GM12874 (cell line): ENCODE results near the gene RGL1.

ENCODE experiments used
- CTCF ChIP-seq: IDR thresholded peaks from 2 replicates; pipeline ENCODE4 v1.5.1; 2011; ENCODE audit warnings: low read depth, mild to moderate bottlenecking, control low read depth, low read length, moderate library complexity; ENCODE audit not compliant: insufficient read depth

RGL1 gene

DNA sequence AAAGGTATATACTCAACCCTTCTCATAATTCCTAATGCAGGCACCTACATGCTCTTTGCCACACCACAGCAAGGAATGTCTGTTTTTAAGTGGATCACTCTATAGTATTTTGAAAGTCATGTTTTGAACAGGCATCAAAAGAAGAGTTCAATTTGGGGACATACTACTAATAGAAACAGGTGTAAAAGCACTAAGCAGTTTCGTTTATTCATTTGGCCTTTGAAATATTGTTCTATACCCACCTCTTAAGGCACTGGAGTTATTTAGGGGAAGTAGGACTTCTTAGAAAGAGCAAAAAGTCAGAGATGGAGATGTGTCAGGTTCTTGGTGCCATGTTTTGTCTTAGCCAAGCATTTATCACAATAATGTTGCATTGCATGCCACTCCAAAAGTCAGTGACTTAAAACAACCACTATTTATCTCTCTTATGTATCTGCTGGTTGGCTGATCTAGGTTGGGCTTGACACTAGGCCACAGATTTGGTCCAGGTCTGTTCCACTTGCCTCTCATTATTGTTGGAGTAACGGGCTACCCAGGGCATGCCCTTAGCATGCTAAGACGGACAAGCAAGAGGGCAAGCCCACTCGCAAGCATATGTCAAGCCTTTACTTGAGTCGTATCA lies 107.5 kb downstream of the RGL1 start:
- TF ChIP-seq CTCF: no peak

GRCh38 chr1:183913567-183913993 lies 108.7 kb downstream of the RGL1 start:
- TF ChIP-seq CTCF: no peak

GRCh38 chr1:183914276-183914675 lies 109.4 kb downstream of the RGL1 start:
- no peak for TF ChIP-seq CTCF

DNA sequence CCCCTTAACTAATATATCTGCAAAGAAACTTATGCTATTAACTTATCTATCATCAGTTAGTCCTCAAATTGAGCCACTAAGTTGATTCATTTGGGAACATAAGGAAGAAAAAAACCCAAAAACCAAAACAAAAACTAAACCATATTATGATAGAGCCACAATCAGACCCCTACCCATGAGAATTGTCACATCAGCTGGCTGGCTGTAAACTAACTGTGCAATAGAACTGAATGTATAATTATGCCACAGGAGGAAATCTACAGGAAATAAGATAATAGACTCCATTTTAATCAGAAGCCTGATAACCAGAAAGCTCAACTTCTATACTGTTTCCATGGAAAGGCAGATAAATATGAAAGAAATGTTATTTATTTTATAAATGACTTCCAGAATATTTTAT lies 110.0 kb downstream of the RGL1 start:
- TF ChIP-seq CTCF: no peak

GRCh38 chr1:183915625-183916510 lies 110.9 kb downstream of the RGL1 start:
- TF ChIP-seq CTCF: peak; percentile 63

DNA sequence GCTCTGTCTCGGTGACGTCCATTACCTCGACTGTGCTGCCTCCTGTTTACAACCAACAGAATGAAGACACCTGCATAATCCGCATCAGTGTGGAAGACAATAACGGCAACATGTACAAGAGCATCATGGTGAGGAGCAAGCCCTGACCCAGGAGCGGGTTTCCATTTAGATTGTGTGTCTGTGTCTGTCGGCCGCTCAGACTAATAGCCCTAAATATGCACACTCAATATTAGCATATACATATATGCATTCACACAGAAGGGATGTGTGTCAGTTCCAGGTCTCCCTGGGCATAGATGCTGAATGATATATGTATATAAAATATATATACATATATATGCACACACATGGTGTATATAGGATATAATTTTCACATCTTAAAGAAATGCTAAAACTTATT lies 111.7 kb downstream of the RGL1 start:
- no peak for TF ChIP-seq CTCF

DNA sequence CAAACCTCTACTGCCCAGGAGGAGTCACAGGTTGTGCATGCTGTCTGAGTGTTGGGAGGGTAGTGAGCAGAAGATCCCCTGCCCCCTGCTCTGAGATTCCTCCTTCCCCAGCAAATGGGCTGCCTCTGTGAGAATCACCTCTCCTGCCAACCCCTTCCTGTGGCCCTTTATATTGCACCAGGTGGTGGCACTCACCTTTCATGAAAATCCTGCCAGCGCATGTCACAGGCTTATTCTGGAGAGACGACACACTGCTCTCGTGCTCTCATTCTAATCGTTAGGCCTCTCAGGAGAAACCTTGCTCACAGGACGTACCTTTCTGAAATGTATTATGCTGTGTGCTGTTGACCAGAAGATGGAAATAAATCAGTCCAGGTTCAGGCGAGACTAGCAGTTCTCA lies 113.7 kb downstream of the RGL1 start:
- no peak for TF ChIP-seq CTCF
